Measurements from ENCODE around the gene TYW1B.
"Not testable (repeated sequence)": the region's sequence is repeated elsewhere in the genome, so short reads cannot be mapped to it uniquely, and the experiment has no call there.

Gene TYW1B

GRCh38 chr7:72625721-72626423 is 202.1 kb downstream of the TYW1B start:
- not testable (repeated sequence) for DNase-seq (ENCODE audit: low spot score)

- DNase-seq (ENCODE audit: low spot score): no peak
Measured at GRCh38 chr7:72622532-72622931, 205.5 kb downstream of the TYW1B start.

GRCh38 chr7:72621761-72622187 is 206.2 kb downstream of the TYW1B start:
- not testable (repeated sequence) for DNase-seq (ENCODE audit: low spot score)

GRCh38 chr7:72620923-72621322 is 207.1 kb downstream of the TYW1B start:
- DNase-seq (ENCODE audit: low spot score): not testable (repeated sequence)

- DNase-seq (ENCODE audit: low spot score): not testable (repeated sequence)
Measured at GRCh38 chr7:72618435-72619180, 209.4 kb downstream of the TYW1B start.

- DNase-seq (ENCODE audit: low spot score): not testable (repeated sequence)
Measured at GRCh38 chr7:72609761-72610160, 218.2 kb downstream of the TYW1B start.

- DNase-seq (ENCODE audit: low spot score): not testable (repeated sequence)
Measured at GRCh38 chr7:72607988-72608387, 220.0 kb downstream of the TYW1B start.

- not testable (repeated sequence) for DNase-seq (ENCODE audit: low spot score)
Measured at GRCh38 chr7:72605863-72606431, 222.1 kb downstream of the TYW1B start.

- DNase-seq (ENCODE audit: low spot score): not testable (repeated sequence)
Measured at GRCh38 chr7:72604771-72605611, 223.0 kb downstream of the TYW1B start.

GRCh38 chr7:72603476-72603875 is 224.5 kb downstream of the TYW1B start:
- not testable (repeated sequence) for DNase-seq (ENCODE audit: low spot score)

GRCh38 chr7:72603073-72603472 is 224.9 kb downstream of the TYW1B start:
- DNase-seq (ENCODE audit: low spot score): no peak

- not testable (repeated sequence) for DNase-seq (ENCODE audit: low spot score)
Measured at GRCh38 chr7:72601683-72602082, 226.3 kb downstream of the TYW1B start.

GRCh38 chr7:72590023-72590422 is 238.0 kb downstream of the TYW1B start:
- DNase-seq (ENCODE audit: low spot score): not testable (repeated sequence)

GRCh38 chr7:72587267-72587666 is 240.7 kb downstream of the TYW1B start:
- not testable (repeated sequence) for DNase-seq (ENCODE audit: low spot score)

- DNase-seq (ENCODE audit: low spot score): not testable (repeated sequence)
Measured at GRCh38 chr7:72584576-72584975, 243.4 kb downstream of the TYW1B start.

- not testable (repeated sequence) for DNase-seq (ENCODE audit: low spot score)
Measured at GRCh38 chr7:72583620-72584361, 244.2 kb downstream of the TYW1B start.

- DNase-seq (ENCODE audit: low spot score): not testable (repeated sequence)
Measured at GRCh38 chr7:72580142-72580770, 247.7 kb downstream of the TYW1B start.

GRCh38 chr7:72577107-72577506 is 250.9 kb downstream of the TYW1B start:
- no peak for DNase-seq (ENCODE audit: low spot score)

GRCh38 chr7:72561988-72562387 is 266.0 kb downstream of the TYW1B start:
- DNase-seq (ENCODE audit: low spot score): not testable (repeated sequence)

GRCh38 chr7:72559546-72559945 is 268.5 kb downstream of the TYW1B start:
- not testable (repeated sequence) for DNase-seq (ENCODE audit: low spot score)

- not testable (repeated sequence) for DNase-seq (ENCODE audit: low spot score)
Measured at GRCh38 chr7:72556733-72557132, 271.3 kb downstream of the TYW1B start.

Data from hematopoietic multipotent progenitor cell treated with erythropoietin and hydrocortisone succinate and interleukin-3 and kit ligand, for 15 days (in vitro differentiated cells).